Measurements from ENCODE around the gene C21orf91.

C21orf91 gene

DNA sequence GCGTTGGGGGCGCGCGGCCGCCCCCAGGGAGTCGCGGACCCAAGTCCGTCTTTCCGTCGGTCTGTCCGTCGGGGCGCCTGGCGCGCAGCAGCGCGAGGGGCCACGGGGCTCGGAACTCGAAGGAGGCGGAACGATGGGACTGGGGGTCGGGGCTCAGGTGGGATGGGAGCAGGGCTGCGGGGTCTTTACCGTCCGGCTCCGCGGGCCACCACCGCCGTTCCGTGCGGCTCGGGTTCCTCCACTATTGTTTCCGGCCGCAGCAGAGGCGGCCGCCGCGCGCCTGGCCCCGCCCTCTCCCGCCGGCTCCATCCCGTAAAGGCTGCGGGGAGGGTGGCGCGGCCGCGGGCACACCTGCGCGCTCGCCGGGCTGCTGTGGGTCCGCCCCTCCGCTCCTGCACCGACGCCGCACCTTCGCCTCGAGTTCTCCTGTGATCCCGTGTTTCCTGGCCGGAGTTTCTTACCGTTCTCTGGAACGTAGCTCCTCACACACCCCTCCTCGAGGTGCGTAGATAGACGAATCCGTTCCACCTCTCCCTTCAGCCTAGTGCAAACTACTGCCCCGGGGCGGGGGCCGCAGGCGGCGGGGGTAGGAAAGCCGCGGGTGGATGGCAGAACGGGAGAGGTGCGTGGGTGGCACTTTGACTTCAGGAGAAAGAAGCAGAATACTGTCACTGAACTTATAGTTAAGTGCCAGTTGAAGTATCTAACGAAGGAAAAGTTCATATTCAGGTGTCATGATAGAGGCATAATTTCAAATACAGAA is at the start of gene C21orf91:
TSS of gene C21orf91 (minus strand) at position 243 of the 763 bp plus-strand sequence. CDS start 1,038 bp downstream, outside the sequence.
- DNase-seq = peak; percentile 79 to 94

DNA sequence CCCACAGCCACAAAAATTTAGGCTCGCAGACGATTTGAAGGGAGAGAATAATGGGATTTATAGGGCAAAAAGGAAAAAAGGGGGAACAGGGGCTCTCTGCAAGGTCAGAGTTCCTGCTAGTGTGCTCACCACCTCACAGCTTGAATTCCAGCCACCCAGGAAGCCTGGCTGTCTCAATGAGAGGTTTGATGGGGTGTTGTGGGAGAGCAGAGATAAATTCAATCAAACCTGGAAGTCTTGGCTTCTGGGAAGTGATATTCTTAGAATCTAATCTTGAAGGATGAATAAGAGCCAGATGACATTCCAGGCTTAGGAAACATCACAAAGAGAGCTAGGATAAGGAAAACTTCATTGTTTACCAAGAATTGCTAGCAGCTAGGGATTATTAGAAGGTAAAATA is 47.4 kb upstream of the C21orf91 start:
- no peak for DNase-seq

DNA sequence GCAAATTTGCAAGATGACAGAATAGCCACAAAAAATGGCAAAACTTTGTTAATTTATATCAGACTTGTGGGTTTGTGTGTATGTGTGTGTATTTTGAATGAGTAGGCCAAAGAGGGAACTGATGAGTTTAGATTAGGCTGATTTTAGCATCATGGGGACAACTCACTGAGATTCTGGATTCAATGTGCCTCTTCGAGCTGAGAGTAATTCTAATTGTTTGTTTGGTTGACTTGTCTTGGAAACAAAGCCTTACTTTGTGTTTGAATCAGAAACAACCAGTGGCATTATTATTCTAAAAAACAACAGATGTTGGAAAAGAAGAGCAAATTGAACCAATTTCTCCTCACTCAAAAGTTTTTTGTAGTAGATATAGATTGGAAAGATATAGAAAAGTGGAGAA is 40.5 kb upstream of the C21orf91 start:
- no peak for DNase-seq

- no peak for DNase-seq
These were observed 39.6 kb upstream of the C21orf91 start for GRCh38 chr21:17858747-17859146.

DNA sequence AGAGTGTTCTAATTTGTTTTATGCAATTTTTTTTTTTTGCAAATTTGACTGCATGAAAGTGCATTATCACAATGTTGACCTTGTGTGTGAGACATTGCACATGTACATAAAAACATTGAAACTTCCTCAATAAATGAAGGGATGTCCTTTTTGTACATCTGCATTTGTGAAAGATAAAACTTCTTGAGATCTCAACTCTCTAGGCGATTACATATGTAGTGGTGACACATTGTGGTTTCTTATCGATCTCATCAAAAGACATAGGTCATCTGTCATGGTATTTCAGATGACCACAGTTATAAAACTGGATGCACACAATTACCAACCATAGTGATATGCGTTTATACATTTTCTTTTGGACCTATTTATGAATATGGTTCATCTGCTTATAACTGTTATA is 35.6 kb upstream of the C21orf91 start:
- DNase-seq = no peak

DNA sequence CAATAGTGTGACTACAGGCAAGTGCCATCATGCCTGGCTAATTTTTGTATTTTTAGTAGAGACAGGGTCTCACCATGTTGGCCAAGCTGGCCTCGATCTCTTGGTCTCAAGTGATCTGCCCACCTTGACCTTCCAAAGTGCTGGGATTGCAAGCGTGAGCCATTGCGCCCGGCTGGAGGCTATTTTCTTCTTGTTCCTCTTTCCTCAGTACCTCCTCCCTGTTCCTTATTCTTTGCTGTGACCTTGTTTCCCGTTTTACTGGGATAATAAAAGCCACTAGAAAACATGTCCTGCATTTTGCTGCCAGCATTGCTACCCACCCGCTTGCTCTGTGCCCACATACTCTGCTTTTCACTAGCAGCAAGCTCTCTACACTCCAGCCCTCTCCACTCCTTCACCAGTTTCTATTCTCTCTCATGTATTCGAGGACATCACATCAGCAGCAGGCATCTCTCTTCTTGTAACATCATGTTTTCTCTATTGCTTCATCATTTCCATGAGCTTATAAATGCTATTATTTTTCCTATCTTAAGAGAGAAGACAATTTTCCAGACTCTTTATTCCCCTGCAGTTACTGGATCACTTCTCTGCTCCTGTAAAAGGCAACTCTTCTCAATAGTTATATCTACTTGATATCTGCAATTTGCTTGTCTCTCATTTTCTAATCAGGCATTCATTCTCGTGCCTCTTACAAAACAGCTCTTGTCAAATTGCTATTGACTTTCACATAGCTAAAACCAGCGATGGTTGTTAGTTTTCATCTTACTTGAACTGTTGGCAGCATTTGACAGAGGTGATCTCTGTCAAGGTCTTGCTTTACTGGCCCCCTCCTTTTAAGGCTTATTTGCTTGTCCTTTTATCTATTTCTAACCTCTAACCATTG is 34.5 kb upstream of the C21orf91 start:
- no peak for DNase-seq

DNA sequence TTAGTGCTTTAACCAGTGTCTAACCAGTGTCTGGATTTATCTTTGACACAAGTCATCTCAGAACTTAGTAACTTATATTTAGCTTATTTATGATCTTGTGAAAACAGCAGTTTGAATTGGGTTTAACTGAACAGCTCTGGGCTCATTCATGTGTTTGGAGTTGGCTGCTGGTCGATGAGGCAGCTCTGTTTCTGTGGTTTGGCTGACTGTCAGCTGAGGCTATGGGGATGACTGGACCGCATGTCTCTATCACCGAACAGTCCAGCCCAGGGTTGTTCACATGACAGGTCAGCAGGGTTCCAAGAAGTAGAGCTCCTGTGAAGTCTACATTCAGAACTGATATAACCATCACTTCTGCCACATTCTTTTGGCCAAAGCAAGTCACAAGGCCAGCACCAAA is 29.1 kb upstream of the C21orf91 start:
- no peak for DNase-seq

GRCh38 chr21:17841103-17841502 is 21.9 kb upstream of the C21orf91 start:
- DNase-seq = no peak

DNA sequence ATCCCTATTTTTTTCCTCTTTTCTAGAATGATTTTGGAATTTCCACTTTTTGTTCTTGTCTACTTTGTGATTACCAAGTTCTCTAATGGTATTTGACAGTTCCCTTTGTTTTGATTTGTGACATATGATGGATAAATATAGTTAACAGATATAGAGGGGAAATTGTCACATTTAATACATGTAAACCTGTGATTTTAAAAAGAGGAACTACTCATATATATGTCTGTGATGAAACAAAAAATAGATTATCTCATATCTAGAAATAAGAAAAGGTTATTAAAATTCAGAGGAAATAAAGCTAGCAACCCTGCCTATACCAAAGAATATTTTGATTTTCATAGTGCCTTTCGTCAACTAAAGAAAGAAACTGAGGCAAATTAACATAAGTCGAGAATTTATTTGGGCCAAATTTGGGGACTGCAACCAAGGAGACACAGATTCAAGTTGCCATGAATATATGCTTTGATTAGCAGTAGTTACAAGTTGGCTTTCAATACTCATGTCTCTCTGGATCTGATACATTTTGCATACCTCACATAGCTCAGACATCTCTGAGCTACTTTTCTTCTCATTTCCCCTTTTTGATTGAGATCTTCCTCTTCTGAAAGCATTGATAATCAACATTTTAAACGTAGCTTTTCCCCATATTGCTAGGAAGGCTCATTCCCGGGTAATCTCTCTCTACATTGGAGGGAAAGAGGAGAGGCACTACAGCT is 15.6 kb upstream of the C21orf91 start:
- no peak for DNase-seq

DNA sequence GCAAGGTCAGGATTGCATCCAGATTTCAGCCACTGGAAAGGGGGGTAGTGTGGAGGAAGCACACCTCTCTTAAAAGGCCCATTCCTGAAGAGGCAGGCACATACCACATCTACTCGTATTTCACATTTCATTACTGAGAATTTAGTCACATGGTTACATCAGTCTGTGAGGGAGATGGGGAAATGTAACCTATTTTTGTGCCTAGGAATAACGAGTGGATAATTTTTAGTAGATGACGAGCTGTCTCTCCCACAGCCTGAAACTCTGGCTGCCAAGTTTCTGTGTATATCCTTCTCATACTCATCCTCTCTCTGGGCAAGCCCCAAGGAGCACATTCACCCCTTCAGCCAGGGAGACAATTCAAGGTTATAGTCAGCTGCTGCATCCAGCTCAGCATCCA is 10.3 kb upstream of the C21orf91 start:
- DNase-seq = no peak

DNA sequence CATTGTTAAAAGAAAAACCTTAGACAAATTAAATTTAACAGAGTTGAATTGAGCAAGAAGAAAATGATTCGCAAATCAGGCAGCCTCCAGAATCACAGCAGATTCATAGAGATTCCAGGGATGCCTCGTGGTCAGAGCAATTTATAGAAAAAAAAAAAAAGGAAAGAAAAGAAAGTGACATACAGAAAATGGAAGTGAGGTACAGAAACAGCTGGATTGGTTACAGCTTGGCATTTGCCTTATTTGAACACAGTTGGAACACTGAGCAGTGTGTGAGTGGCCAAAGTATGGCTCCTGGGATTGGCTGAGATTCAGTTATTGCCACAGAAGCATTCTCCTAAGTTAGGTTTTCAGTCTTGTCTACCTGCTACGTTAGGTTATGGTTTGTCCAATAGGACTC is 9.1 kb upstream of the C21orf91 start:
- DNase-seq = no peak

- DNase-seq = no peak
These were observed 4.7 kb upstream of the C21orf91 start for GRCh38 chr21:17823846-17824245.

- no peak for DNase-seq
These were observed 2.0 kb upstream of the C21orf91 start for GRCh38 chr21:17821121-17821520.

GRCh38 chr21:17819877-17820229 is 697 bp upstream of the C21orf91 start:
- DNase-seq = no peak

DNA sequence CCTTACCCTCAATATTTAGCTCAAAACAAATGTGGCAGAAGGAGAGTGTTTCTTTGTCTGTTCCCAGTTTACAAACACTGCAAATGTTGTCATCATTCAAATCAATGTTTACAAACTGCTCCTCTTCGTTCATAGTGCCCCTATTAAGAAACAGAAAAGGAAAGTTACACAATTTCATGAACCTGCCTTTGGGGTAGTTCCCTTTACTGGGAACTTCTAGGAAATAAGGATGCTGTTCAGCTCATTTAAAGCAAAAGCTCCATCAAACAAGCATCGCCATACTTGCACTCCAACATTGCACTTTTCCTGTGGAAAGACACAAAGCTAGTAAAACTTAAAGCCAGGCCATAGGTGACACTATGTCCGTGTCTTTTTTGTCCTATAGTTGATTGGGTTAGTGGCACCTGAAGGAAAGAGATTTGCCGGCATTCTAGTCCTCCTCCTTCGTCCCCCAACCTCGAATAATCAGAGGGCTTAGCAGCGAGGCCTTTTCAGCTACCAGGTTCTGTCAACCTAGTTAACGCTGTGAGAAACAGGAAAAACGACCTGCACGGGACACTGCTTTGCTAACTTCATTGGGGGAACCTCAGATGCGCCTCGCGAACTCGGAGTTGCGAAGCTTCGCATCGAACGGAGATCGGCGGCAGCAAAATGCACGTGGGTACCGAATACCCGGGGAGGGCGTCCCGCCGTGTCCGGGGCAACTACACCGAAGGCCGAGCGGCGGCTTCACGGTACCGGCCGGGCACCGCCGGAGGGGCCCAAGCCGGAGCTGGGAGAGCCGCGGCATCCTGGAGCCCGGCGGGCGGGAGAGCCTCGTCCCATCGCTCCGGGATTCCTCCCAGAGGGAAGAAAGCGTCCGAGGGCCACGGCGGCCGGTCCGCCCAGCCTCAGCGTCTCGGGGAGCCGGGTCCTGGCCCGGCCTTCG is 706 bp downstream of the C21orf91 start:
- peak; percentile 31 to 35 for DNase-seq

DNA sequence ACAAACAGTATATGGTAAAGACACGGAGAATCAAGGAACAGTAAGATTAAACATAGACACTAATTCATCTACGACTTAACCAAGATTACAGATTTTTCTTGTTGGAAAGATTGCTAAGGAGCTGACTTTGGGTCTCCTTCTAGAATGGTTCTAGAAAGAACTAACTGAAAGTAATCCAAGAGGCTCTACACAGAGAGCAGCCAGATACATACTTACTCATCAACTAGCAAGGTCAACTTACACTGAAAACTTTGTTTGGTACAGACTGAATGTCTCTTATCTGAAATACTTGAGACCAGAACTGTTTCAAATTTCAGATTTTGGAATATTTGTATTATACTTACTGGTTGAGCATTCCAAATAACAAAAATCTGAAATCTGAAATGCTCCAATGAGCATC is 5.8 kb downstream of the C21orf91 start:
- DNase-seq = no peak

- no peak for DNase-seq
These were observed 13.2 kb downstream of the C21orf91 start for GRCh38 chr21:17805966-17806365.

DNA sequence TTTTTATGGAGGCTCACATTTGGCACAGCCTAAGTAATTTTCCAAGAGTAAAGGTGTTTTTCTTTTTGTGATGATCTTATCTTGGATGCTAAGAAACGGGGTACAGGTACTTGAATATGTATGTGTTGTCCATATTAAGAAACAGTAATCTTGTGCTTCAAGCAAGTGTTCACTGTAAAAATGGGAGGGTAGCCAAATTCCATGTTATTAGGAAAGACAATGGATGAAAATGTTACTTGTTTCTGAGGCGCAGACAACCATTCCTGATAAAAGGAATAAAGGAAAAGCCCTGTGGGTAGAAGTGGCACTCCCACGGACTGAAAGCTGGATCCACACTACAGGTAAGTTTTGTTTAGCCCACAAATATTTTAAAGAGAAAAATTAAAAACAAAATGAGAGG is 15.6 kb downstream of the C21orf91 start:
- DNase-seq = no peak

DNA sequence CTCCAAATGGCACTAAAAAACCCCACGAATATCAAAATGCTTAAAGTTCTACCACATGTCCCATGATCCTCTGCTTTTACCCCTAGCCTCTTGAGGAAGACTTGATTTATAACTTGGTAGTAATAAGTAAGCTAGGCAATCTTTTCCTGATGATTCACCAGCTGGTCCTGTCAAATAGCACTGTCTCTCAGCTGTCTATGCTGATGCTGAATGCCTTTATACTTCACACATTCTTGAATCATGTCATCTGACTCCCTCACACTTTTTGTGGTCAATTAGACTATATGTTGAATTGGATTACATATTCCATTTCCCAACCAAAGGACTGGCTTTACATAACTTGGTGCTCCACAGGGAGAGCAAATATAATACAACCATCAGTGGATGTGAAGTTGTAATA is 16.6 kb downstream of the C21orf91 start:
- no peak for DNase-seq

GRCh38 chr21:17799414-17800164 is 19.6 kb downstream of the C21orf91 start:
- no peak for DNase-seq

DNA sequence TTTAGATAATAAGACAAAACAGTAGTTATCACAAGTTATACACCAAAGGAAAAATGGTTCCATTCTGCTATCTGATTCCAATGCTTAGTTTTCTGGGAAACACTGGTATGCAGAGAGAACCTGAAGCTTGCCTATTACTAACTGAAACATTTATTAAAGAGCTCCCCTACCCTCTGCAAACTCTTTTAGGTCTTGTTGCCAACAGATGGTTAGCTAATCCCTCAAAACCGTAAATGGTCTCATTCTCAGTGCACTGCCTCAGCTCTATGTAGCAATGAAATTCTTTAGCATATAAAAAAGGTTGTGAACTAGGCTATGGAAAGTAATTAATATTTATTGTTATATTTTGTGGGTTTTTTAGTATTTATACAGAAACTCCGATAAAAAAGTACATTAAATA is 20.4 kb downstream of the C21orf91 start:
- DNase-seq = no peak

DNA sequence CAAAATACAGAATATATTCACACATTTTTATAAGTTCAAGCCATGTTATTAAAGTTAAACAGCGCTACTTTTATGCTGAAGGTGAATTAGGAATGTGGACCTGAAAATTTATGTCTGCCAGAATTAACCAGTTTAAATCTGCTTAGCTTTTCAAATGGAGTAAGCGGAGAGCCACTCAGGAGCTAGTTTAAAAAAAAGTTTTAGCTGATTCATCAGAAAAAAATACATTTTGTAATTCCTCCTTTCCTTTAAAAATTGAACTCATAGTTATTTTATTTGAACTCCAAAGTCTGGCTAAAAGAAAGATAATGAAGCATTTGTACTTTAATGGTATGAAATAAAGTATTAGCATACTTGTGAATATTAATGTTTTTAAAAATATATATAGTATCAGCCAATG is 21.2 kb downstream of the C21orf91 start:
- no peak for DNase-seq

Data from stimulated activated CD4-positive, alpha-beta T cell treated with anti-CD3 and anti-CD28 coated beads, Interleukin-4, amount 100 ng/mL, for 4 hours (primary cell).